ENCODE measurements around the gene OR1F1. TPM values are rescaled to one million over a fixed set of nuclear protein-coding genes. Genes with fewer than 3 reads are reported as not detected.
A peak's percentile ranks its signal among the peaks of the same experiment; 100 is the strongest.
"Not testable (repeated sequence)": the region's sequence is repeated elsewhere in the genome, so short reads cannot be mapped to it uniquely, and the experiment has no call there.

OR1F1 gene
- polyA plus RNA-seq, 1 of the 3 experiments (the other 2 are of a cell fraction), result 0.71 TPM

DNA sequence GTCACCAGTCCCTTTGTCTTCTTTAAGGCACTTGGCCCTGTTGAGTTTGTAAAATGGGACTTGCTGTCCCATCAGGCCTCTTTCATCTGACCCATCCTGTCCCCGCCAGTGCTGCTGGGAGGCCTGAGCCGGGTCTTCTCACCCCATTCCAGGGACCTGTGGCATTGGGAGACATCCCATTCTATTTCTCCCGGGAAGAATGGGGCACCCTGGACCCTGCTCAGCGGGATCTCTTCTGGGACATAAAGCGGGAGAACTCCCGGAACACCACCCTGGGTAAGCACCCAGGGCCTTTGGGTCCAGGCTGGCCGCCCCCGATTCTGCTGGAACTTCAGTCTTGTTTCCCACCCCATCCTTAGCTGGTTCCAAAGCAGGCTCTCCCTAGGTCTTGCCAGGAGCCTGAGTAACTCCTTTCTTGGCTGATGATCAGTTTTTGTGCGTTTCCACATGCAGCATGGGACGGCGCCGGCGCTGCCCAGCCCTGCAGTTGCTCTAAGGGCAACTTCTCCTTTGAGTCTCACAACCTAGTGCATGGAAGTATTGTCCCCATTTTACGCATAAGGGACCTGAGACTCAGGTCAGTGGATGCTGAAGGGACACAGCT, 49.1 kb upstream of the OR1F1 start:
- Histone ChIP-seq H3K4me3 (ENCODE audit: low read depth in 2 of 2, low read length in 1 of 2) (no peak overlapping the region), H3K4me1 (ENCODE audit: control insufficient read depth in 1 of 2, insufficient read depth in 2 of 2, low read depth in 1 of 2, low read length in 1 of 2) (peaks cover 0 to 7% of the 10 kb centered on the region in 2 experiments; a peak in 2 of 4 replicates), H4K20me1 (ENCODE audit: insufficient read depth) (no peaks in the 10 kb centered on the region), H3K27me3 (ENCODE audit: insufficient read depth) (no peaks in the 10 kb centered on the region), H3K27ac (ENCODE audit: low read depth in 2 of 2, low read length in 1 of 2) (peak overlapping the region in 1 of 2 experiments; percentile 46; a peak in 1 of 4 replicates), H3K79me2 (ENCODE audit: insufficient read depth) (peaks cover 26% of the 10 kb centered on the region), H3K4me2 (no peak overlapping the region), H3K9me3 (no peaks in the 10 kb centered on the region), H3K9me2 (no peaks in the 10 kb centered on the region), H3F3A (replicated peaks; ENCODE audit: insufficient read depth) (peaks cover 4% of the 10 kb centered on the region), H2AFZ (ENCODE audit: low read depth) (no peak overlapping the region), H3K36me3 (replicated peaks in 1 of 2; ENCODE audit: control insufficient read depth in 1 of 2, insufficient read depth in 2 of 2, low read length in 1 of 2) (peaks cover 5 to 38% of the 10 kb centered on the region in 2 experiments), H3K9ac (0 out of 2 replicates have a peak overlapping the region, but pooled peaks have one; percentile 3)
- 85% methylated on average over 10 of the region's 14 CpGs for WGBS (ENCODE audit: low lambda C conversion rate)
- POLR2A ChIA-PET, result no interaction called here
- no peak for DNase-seq
- TF ChIP-seq NRF1 (IDR thresholded peaks at IDR 0.05; ENCODE audit: low read depth, low read length) (no peak), TEAD4 (IDR thresholded peaks at IDR 0.05; ENCODE audit: borderline replicate concordance, insufficient read depth) (no peak), ELF1 (IDR thresholded peaks at IDR 0.05) (no peak)
- CTCF ChIA-PET, result interaction anchor here (0.6 to 1.4 kb wide), 4 partner anchors 10 to 81 kb away, joined by 3 to 6 read pairs (median 3); no protein-coding TSS in a partner anchor

DNA sequence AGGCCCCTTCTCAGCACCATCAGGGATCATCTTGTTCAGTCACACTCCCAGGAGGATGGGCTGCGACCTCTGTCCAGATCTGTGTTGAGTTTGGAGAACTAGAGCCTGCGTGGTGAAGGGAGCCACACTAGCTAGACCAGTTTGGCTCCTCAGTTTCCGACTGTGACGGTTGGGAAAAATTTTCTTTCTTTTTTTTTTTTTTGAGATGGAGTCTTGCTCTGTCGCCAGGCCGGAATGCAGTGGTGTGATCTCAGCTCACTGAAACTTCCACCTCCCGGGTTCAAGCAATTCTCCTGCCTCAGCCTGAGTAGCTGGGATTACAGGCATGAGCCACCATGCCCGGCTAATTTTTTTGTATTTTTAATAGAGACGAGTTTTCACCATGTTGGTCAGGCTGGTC, 48.4 kb upstream of the OR1F1 start:
- H2AFZ ChIP-seq (ENCODE audit: low read depth); H3K9me2 ChIP-seq; H3F3A ChIP-seq (replicated peaks; ENCODE audit: insufficient read depth); H3K4me3 ChIP-seq (ENCODE audit: low read depth in 2 of 2, low read length in 1 of 2); H3K4me1 ChIP-seq (ENCODE audit: control insufficient read depth in 1 of 2, insufficient read depth in 2 of 2, low read depth in 1 of 2, low read length in 1 of 2); DNase-seq; H3K27me3 ChIP-seq (ENCODE audit: insufficient read depth); H3K4me2 ChIP-seq; POLR2A ChIA-PET; H4K20me1 ChIP-seq (ENCODE audit: insufficient read depth); H3K9me3 ChIP-seq: not testable (repeated sequence)
- H3K27ac ChIP-seq (ENCODE audit: low read depth in 2 of 2, low read length in 1 of 2), result peak overlapping the region in 1 of 2 experiments; percentile 46; a peak in 2 of 4 replicates
- peaks cover 20% of the 10 kb centered on the region for H3K79me2 ChIP-seq (ENCODE audit: insufficient read depth)
- peak; percentile 18; the same call in 1 of the 2 replicates for TF ChIP-seq FOSL2 (IDR thresholded peaks at IDR 0.05; ENCODE audit: borderline replicate concordance, low read depth)
- 0 out of 2 replicates have a peak overlapping the region, but pooled peaks have one; percentile 3 for H3K9ac ChIP-seq
- CTCF ChIA-PET, result interaction anchor here (0.8 to 1.4 kb wide), 2 partner anchors 11 to 81 kb away, joined by 3 to 6 read pairs; no protein-coding TSS in a partner anchor
- H3K36me3 ChIP-seq (replicated peaks in 1 of 2; ENCODE audit: control insufficient read depth in 1 of 2, insufficient read depth in 2 of 2, low read length in 1 of 2), result peaks cover 5 to 38% of the 10 kb centered on the region in 2 experiments
- 73% methylated on average over 8 of the region's 9 CpGs for WGBS (ENCODE audit: low lambda C conversion rate)

DNA sequence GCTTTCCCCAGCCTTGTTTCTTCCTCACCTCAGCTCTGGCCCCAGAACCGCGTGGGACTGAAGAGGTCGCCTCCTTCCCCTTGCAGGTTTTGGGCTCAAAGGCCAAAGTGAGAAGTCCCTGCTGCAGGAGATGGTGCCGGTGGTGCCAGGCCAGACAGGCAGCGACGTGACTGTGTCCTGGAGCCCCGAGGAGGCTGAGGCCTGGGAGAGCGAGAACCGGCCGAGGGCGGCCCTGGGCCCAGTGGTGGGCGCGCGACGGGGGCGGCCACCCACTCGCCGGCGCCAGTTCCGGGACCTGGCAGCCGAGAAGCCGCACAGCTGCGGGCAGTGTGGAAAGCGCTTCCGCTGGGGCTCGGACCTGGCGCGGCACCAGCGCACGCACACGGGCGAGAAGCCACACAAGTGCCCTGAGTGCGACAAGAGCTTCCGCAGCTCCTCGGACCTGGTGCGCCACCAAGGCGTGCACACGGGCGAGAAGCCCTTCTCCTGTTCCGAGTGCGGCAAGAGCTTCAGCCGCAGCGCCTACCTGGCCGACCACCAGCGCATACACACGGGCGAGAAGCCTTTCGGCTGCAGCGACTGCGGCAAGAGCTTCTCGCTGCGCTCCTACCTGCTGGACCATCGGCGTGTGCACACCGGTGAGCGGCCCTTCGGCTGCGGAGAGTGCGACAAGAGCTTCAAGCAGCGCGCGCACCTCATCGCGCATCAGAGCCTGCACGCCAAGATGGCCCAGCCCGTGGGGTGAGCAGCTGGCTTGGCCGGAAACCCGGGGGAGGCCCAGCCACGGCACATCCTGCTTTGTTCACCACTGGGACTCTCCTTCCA, 47.2 kb upstream of the OR1F1 start:
- H2AFZ ChIP-seq (ENCODE audit: low read depth), result no peak overlapping the region
- no peaks in the 10 kb centered on the region for H3K9me2 ChIP-seq
- H3K4me2 ChIP-seq, result no peak overlapping the region
- 96% methylated on average over 42 of the region's 69 CpGs for WGBS (ENCODE audit: low lambda C conversion rate)
- H3K27ac ChIP-seq (ENCODE audit: low read depth in 2 of 2, low read length in 1 of 2), result no peak overlapping the region
- peaks cover 0 to 7% of the 10 kb centered on the region in 2 experiments; a peak in 2 of 4 replicates for H3K4me1 ChIP-seq (ENCODE audit: control insufficient read depth in 1 of 2, insufficient read depth in 2 of 2, low read depth in 1 of 2, low read length in 1 of 2)
- H3K9me3 ChIP-seq, result no peaks in the 10 kb centered on the region
- H3K79me2 ChIP-seq (ENCODE audit: insufficient read depth), result peaks cover 12% of the 10 kb centered on the region
- POLR2A ChIA-PET, result no interaction called here
- DNase-seq, result no peak
- H3K9ac ChIP-seq, result no peak overlapping the region
- H3K27me3 ChIP-seq (ENCODE audit: insufficient read depth), result no peaks in the 10 kb centered on the region
- H3K4me3 ChIP-seq (ENCODE audit: low read depth in 2 of 2, low read length in 1 of 2), result no peak overlapping the region
- peaks cover 5 to 38% of the 10 kb centered on the region in 2 experiments for H3K36me3 ChIP-seq (replicated peaks in 1 of 2; ENCODE audit: control insufficient read depth in 1 of 2, insufficient read depth in 2 of 2, low read length in 1 of 2)
- no peaks in the 10 kb centered on the region for H3F3A ChIP-seq (replicated peaks; ENCODE audit: insufficient read depth)
- CTCF ChIA-PET, result interaction anchor here (0.9 to 1.7 kb wide), 4 partner anchors 9 to 12 kb away, joined by 3 to 8 read pairs (median 4); no protein-coding TSS in a partner anchor
- no peaks in the 10 kb centered on the region for H4K20me1 ChIP-seq (ENCODE audit: insufficient read depth)
- TF ChIP-seq SMC3 (IDR thresholded peaks at IDR 0.05; ENCODE audit: low read depth, low read length) (no peak), EP300 (IDR thresholded peaks at IDR 0.05; ENCODE audit: borderline replicate concordance in 1 of 2, low read depth in 1 of 2, low read length in 1 of 2) (no peak), POLR2AphosphoS5 (IDR thresholded peaks at IDR 0.05; ENCODE audit: low read depth, low read length) (no peak), NFIC (IDR thresholded peaks at IDR 0.05; ENCODE audit: borderline replicate concordance) (no peak), FOXM1 (IDR thresholded peaks at IDR 0.05; ENCODE audit: low read depth) (no peak), RCOR1 (IDR thresholded peaks at IDR 0.05; ENCODE audit: low read length) (no peak)
- TF ChIP-seq, protein P1, sequence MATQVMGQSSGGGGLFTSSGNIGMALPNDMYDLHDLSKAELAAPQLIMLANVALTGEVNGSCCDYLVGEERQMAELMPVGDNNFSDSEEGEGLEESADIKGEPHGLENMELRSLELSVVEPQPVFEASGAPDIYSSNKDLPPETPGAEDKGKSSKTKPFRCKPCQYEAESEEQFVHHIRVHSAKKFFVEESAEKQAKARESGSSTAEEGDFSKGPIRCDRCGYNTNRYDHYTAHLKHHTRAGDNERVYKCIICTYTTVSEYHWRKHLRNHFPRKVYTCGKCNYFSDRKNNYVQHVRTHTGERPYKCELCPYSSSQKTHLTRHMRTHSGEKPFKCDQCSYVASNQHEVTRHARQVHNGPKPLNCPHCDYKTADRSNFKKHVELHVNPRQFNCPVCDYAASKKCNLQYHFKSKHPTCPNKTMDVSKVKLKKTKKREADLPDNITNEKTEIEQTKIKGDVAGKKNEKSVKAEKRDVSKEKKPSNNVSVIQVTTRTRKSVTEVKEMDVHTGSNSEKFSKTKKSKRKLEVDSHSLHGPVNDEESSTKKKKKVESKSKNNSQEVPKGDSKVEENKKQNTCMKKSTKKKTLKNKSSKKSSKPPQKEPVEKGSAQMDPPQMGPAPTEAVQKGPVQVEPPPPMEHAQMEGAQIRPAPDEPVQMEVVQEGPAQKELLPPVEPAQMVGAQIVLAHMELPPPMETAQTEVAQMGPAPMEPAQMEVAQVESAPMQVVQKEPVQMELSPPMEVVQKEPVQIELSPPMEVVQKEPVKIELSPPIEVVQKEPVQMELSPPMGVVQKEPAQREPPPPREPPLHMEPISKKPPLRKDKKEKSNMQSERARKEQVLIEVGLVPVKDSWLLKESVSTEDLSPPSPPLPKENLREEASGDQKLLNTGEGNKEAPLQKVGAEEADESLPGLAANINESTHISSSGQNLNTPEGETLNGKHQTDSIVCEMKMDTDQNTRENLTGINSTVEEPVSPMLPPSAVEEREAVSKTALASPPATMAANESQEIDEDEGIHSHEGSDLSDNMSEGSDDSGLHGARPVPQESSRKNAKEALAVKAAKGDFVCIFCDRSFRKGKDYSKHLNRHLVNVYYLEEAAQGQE (IDR thresholded peaks at IDR 0.05; ENCODE audit: low read depth, low read length), result no peak
- TF ChIP-seq, protein P2, sequence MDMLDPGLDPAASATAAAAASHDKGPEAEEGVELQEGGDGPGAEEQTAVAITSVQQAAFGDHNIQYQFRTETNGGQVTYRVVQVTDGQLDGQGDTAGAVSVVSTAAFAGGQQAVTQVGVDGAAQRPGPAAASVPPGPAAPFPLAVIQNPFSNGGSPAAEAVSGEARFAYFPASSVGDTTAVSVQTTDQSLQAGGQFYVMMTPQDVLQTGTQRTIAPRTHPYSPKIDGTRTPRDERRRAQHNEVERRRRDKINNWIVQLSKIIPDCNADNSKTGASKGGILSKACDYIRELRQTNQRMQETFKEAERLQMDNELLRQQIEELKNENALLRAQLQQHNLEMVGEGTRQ (IDR thresholded peaks at IDR 0.05; ENCODE audit: borderline replicate concordance, low read depth, low read length), result no peak
- TF ChIP-seq, protein P3, sequence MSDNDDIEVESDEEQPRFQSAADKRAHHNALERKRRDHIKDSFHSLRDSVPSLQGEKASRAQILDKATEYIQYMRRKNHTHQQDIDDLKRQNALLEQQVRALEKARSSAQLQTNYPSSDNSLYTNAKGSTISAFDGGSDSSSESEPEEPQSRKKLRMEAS (IDR thresholded peaks at IDR 0.05; ENCODE audit: low read depth), result no peak
